SU-DHL-6 (cell line): Measurements from ENCODE around the gene OTUD5.

Experiments
- CTCF ChIP-seq: fragments of 200-600 bp; sonication (generic); IDR thresholded peaks from one replicate; pipeline ENCODE4 v1.5.1; 2017; ENCODE audit warnings: antibody characterized with exemption, mild to moderate bottlenecking, low read length, moderate library complexity; ENCODE audit not compliant: insufficient read depth, poor library complexity, severe bottlenecking
- EZH2phosphoT487 ChIP-seq: fragments of 200-600 bp; sonication (generic), shearing (Covaris generic); conservative IDR thresholded peaks from 2 replicates; pipeline ENCODE4 v1.6.1; 2018; ENCODE audit warnings: mild to moderate bottlenecking, antibody characterized with exemption, low read length, moderate library complexity, mixed read lengths

GRCh38 chrX:48981178-48981577 is 23.8 kb upstream of the OTUD5 start:
- TF ChIP-seq CTCF (no peak), EZH2phosphoT487 (no peak)
